Breast epithelium (tissue), 3 donors: Measurements from ENCODE around the gene B3GAT2.

Experiments used
- CTCF ChIP-seq, 3 donors: fragments of 450-650 bp; IDR thresholded peaks; one replicate each; pipeline ENCODE4 v1.5.1; 2016 to 2017; ENCODE audit warnings: antibody characterized with exemption in 3 of 3, mild to moderate bottlenecking in 3 of 3, moderate library complexity in 3 of 3
- POLR2A ChIP-seq: fragments of 450-650 bp; IDR thresholded peaks from one replicate; pipeline ENCODE4 v1.6.1; 2016; ENCODE audit warnings: antibody characterized with exemption, mild to moderate bottlenecking, moderate library complexity
- POLR2AphosphoS5 ChIP-seq, 3 donors: sonication (generic); formaldehyde crosslinking; IDR thresholded peaks; one replicate each; pipeline ENCODE4 v1.6.1; 2017; ENCODE audit warnings: antibody characterized with exemption in 3 of 3

DNA sequence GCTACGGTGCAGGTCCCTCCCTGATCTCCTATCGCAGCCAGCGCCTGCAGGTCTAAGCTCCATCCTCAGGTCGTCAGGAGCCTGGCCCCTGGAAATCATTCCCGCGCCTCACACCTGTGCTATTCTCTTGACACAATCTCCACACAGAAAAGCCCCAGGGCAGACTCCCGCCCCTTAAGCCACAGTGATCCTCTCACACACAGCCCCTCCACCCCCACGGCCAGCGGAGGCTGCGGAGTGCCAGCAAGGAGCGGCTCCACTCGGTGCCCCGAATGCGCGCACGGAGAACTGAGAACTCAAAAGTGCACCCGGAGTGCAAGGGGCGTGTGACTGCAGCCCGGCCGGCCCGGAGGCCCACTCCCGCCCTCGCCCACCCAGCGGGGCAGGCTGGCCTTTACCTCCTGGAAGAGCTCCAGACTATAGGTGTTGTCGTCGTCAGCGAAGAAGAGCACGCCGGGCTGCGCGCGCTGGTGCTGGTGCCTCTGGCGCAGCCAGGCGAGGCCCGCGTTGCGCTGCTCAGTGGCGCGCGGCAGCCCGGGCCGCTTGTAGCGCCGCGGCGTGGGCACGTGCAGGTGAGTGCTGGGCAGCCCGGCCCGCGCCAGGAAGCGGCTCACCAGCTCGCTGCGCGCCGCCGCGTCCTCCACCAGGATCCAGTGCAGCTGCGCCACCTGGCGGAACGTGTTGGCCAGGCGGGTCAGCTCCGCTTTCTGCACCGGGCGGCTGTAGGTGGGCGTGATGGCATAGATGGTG lies 1.2 kb downstream of the B3GAT2 start:
- TF ChIP-seq CTCF (IDR thresholded peaks at IDR 0.05) (peak; percentile 45 to 73 (median 59)), POLR2A (no peak), POLR2AphosphoS5 (IDR thresholded peaks at IDR 0.05) (no peak)
